ENCODE measurements around the gene FAR2. TPM values are rescaled to one million over a fixed set of nuclear protein-coding genes. Genes with fewer than 3 reads are reported as not detected.

The FAR2 gene
- total RNA-seq, 1 donor from 2014 or later, result 6.9 TPM

GRCh38 chr12:29317556-29318363, 168.7 kb downstream of the FAR2 start:
- DNase-seq, result no peak
- Mint-ChIP-seq H3K9me3 (ENCODE audit: unreplicated experiment) (no peaks in the 10 kb centered on the region), H3K36me3 (ENCODE audit: unreplicated experiment) (peaks cover 8% of the 10 kb centered on the region), H3K4me1 (ENCODE audit: low read depth, unreplicated experiment) (no peaks in the 10 kb centered on the region), H3K27ac (ENCODE audit: unreplicated experiment) (no peak overlapping the region), H3K27me3 (ENCODE audit: unreplicated experiment) (no peaks in the 10 kb centered on the region), H3K4me3 (ENCODE audit: unreplicated experiment) (no peak overlapping the region)
- no peak for TF ChIP-seq CTCF (IDR thresholded peaks at IDR 0.05; ENCODE audit: partially characterized antibody, unreplicated experiment)

- DNase-seq, result no peak
- H3K27ac Mint-ChIP-seq (ENCODE audit: unreplicated experiment), result no peak overlapping the region
- H3K27me3 Mint-ChIP-seq (ENCODE audit: unreplicated experiment), result peaks cover 1% of the 10 kb centered on the region
- H3K4me3 Mint-ChIP-seq (ENCODE audit: unreplicated experiment), result no peak overlapping the region
- H3K36me3 Mint-ChIP-seq (ENCODE audit: unreplicated experiment), result peaks cover 25% of the 10 kb centered on the region
- no peak for TF ChIP-seq CTCF (IDR thresholded peaks at IDR 0.05; ENCODE audit: partially characterized antibody, unreplicated experiment)
- H3K9me3 Mint-ChIP-seq (ENCODE audit: unreplicated experiment), result peaks cover 7% of the 10 kb centered on the region
- H3K4me1 Mint-ChIP-seq (ENCODE audit: low read depth, unreplicated experiment), result no peaks in the 10 kb centered on the region
These were observed 171.4 kb downstream of the FAR2 start for GRCh38 chr12:29320295-29321085.

- Mint-ChIP-seq H3K27me3 (ENCODE audit: unreplicated experiment) (peaks cover 1% of the 10 kb centered on the region), H3K27ac (ENCODE audit: unreplicated experiment) (no peak overlapping the region), H3K36me3 (ENCODE audit: unreplicated experiment) (peaks cover 28% of the 10 kb centered on the region), H3K4me3 (ENCODE audit: unreplicated experiment) (no peak overlapping the region), H3K9me3 (ENCODE audit: unreplicated experiment) (peaks cover 7% of the 10 kb centered on the region), H3K4me1 (ENCODE audit: low read depth, unreplicated experiment) (no peaks in the 10 kb centered on the region)
- no peak for DNase-seq
- no peak for TF ChIP-seq CTCF (IDR thresholded peaks at IDR 0.05; ENCODE audit: partially characterized antibody, unreplicated experiment)
These were observed 173.1 kb downstream of the FAR2 start for GRCh38 chr12:29322157-29322556.

- Mint-ChIP-seq H3K36me3 (ENCODE audit: unreplicated experiment) (peaks cover 7% of the 10 kb centered on the region), H3K27ac (ENCODE audit: unreplicated experiment) (no peak overlapping the region), H3K4me1 (ENCODE audit: low read depth, unreplicated experiment) (no peaks in the 10 kb centered on the region), H3K4me3 (ENCODE audit: unreplicated experiment) (no peak overlapping the region), H3K27me3 (ENCODE audit: unreplicated experiment) (no peaks in the 10 kb centered on the region), H3K9me3 (ENCODE audit: unreplicated experiment) (peaks cover 1% of the 10 kb centered on the region)
- no peak for DNase-seq
- TF ChIP-seq CTCF (IDR thresholded peaks at IDR 0.05; ENCODE audit: partially characterized antibody, unreplicated experiment), result no peak
These were observed 180.3 kb downstream of the FAR2 start for GRCh38 chr12:29329411-29329810.

GRCh38 chr12:29333178-29333577, 184.1 kb downstream of the FAR2 start:
- Mint-ChIP-seq H3K27me3 (ENCODE audit: unreplicated experiment) (no peaks in the 10 kb centered on the region), H3K4me1 (ENCODE audit: low read depth, unreplicated experiment) (no peaks in the 10 kb centered on the region), H3K36me3 (ENCODE audit: unreplicated experiment) (no peaks in the 10 kb centered on the region)

More at GRCh38 chr12:29333178-29333577, 184.1 kb downstream of the FAR2 start:
- DNase-seq, result no peak
- Mint-ChIP-seq H3K27ac (ENCODE audit: unreplicated experiment) (no peak overlapping the region), H3K4me3 (ENCODE audit: unreplicated experiment) (no peak overlapping the region), H3K9me3 (ENCODE audit: unreplicated experiment) (no peaks in the 10 kb centered on the region)
- TF ChIP-seq CTCF (IDR thresholded peaks at IDR 0.05; ENCODE audit: partially characterized antibody, unreplicated experiment), result no peak
